GM21515 (cell line): Measurements from ENCODE around the gene FAM81A.
"Not testable (repeated sequence)": the region's sequence is repeated elsewhere in the genome, so short reads cannot be mapped to it uniquely, and the experiment has no call there.

ENCODE experiments used
- ATAC-seq: cut with Tn5 transposase; IDR thresholded peaks from one replicate; pipeline ENCODE4 v1.9.1; 2021; ENCODE audit not compliant: unreplicated experiment

The FAM81A gene

DNA sequence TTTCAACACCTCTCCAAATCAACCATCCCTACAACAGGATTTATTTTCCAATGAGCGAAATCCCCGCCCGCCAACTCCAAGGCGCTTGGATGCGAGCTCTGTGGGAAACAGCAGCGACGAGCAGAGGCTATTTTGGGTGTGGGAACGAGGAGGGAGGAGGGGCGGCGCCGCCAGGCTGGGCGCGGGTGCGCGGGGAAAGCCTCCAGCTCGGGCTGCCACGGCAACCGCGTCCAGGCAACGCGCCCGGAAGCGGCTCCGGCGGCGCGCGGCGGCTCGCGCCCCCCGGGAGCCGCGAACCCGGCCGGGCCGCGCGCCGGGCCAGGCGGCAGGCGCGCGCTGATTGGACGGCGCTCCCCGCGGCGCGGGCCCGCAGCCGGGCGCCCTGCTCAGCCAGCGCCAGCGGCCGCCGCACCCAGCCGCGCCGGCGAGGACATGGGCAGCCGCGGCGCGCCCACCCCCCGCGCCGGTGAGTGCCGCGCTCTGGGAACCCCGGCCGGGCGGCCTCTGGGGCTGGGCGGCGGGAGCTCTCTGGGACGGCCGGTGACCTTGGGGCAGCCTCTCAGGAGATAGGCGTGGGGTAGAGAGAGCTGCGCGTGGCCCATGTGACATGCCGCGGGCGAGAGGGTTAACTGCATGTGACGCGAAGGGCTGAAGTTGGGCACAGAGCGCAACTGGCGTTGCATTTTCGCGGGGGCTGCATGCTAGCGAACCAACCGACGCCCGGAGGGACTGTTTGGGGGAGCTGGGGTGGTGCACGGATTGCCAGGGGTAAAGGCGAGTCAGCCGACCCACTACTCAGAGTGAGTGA is at the start of gene FAM81A:
FAM81A (plus strand) TSS at position 370 of the 808 bp plus-strand sequence. CDS start 20,441 bp downstream, outside the sequence.
- ATAC-seq, result peak; percentile 68

DNA sequence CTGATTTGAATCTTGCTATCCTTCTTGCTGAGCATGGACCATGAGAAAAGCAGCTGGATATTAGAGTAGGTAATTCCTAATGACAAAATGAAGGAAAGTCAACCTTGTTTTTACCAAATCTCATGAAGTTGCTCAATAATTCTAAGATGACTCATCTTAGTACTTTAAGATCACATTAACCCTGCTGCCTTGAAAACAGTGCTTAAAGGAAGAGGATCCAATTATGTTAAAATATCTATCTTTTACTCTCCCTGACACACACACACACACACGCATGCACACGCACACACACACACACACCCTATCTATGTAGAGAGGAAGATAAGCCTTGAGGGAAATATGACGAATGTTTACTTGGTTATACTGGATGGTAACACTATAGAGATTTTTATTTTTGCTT is 49.3 kb upstream of the FAM81A start:
- no peak for ATAC-seq

DNA sequence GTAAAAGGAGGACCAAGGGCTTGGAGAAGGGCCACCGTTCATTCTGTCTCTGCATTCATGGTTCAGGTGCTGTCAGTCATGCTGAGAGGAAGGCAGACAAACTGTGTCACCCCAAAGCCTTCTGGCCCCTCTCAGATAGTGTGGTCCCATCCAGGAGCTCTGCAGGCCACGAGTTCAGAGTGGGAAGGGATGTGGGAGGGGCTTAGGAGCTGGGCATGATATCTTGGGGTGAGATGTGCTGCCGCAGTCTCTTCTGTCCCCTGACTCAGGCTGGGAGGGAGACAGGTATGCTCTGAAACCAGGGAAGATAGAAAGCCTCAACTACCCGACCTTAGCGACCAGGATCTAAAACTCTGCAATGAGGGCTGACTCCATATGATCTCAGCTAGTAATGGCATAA is 45.7 kb upstream of the FAM81A start:
- no peak for ATAC-seq

DNA sequence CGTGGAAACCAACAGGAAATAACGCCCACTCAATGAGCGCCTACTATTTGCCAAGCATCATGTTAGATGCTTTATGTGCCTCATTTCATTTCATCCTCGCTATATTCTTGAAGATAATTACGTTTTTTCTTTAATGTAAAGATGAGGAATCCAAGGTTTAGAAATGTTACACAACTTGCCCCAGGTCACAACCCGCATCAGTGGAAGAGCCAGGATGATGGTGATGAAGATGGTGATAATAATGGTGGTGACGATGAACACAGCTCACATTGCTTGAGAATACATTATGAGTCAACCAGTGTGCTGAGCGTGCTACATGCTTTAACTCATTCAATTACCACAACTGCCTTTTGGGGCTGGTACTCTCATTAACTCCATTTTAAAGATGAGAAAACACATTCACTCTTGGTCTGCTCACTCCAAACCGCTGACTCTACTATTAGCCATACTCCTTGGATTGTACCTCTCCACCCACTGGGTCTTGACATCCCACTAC is 43.8 kb upstream of the FAM81A start:
- ATAC-seq, result no peak

DNA sequence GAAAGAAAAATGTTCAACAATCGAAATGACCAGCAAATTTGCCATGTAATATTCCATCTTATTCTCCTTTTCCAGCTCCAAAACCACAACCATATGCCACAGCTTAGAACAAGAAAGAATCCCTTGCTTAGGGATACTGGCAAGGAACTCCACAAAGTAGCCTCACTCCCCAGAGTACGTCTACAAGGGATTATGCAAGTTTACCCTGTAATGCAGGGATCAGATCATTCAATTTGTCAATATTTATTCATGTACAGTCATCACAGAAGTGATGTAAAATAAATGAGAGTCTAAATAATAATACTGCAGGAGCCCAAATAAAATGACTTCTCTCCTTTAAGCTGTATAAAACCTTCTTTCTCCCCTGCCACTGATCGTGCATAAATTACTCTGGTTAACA is 41.8 kb upstream of the FAM81A start:
- no peak for ATAC-seq

DNA sequence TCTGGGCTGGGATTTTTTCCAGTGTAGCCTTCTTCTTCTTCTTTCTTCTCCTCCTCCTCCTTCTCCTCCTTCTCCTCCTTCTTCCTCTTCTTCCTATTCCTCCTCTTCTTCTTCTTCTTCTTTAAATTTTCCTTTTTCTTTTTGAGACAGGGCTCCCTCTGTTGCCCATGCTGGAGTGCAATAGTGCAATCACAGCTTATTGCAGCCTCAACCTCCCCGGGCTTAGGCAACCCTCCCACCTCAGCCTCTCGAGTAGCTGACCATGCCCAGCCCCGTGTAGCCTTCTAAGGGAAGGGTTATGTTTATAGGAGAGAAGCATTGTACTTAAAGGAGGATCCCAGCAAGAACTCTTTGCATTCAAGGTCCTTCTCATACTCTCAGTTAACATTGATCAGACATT is 41.3 kb upstream of the FAM81A start:
- no peak for ATAC-seq

DNA sequence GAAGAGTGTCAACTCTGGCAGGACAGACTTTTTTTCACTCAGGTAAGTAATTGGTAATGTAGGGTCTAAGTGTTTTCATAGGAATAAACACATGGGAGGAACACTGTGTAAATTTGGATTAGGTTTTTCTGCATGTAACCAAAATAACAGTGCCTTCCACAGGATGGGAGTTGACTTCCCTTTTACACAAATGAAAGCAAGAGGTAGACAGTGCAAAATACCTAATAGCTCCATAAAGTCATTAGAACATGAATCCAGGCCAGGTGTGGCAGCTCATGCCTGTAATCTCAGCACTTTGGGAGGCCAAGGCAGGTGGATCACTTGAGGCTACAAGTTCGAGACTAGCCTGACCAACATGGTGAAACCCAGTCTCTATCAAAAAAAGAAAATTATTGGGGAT is 39.8 kb upstream of the FAM81A start:
- ATAC-seq, result no peak

DNA sequence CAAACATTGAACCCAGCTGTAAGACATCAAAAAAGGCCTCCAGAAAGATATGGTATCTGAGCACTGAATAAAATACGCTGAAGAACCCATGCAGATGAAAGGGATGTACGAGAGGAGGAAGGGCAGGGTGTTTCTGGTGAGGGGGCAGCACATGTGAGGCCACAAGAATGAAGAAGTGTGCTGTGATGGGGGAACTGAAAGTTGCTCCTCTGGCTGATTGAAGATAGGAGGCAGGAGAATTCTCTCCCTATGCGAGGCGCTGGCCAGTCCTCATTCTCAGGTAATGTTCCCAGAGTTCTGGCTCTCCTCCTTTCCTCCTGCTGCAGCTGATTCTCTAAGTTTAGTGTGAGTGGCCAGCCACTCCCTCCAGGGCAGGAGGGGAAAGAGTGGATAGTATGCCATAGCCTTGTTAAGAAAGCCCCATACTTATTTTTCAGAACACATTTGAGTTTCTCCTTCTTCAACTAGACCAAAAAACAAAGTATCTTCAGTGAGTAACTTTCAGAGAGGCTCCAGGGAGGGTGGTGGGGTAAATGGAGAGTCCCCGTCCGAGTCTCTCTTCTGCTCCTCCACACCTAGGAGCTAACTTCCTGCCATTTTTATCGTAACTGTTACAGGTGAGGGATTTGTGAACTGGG is 38.4 kb upstream of the FAM81A start:
- peak; percentile 82 for ATAC-seq

DNA sequence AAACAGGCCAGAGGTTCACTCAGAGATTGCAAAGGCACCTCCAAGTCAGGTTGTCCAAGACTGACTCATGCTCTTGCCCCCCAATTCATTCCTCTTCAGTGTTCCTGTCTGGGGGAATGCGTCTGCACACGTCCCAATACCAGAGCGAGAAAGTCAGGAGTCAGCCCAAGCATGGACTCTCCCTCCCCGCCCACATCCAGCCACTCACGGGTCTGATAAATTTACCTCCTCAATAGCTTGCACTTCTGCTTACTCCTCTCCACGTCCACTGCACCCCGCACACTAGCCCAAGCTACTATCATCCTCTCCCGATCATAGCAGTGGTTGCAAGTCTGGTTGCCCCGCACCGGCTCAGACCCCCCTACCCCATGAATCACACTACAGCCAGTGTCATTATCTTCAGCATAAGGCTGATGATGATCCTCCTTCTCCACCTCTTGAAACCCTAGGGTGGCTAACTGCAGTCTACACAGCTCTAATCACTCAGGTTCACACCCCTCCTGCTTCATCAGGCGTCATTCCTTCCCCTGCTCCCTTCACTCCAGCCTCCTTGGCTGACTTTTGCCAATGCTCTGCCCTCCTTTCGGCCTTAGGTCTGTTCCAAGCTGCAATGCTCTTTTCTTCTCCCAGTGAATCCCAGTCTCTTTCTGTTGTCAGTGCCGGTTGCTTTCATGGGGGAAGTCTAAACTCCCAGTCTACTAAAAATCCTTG is 37.7 kb upstream of the FAM81A start:
- no peak for ATAC-seq

DNA sequence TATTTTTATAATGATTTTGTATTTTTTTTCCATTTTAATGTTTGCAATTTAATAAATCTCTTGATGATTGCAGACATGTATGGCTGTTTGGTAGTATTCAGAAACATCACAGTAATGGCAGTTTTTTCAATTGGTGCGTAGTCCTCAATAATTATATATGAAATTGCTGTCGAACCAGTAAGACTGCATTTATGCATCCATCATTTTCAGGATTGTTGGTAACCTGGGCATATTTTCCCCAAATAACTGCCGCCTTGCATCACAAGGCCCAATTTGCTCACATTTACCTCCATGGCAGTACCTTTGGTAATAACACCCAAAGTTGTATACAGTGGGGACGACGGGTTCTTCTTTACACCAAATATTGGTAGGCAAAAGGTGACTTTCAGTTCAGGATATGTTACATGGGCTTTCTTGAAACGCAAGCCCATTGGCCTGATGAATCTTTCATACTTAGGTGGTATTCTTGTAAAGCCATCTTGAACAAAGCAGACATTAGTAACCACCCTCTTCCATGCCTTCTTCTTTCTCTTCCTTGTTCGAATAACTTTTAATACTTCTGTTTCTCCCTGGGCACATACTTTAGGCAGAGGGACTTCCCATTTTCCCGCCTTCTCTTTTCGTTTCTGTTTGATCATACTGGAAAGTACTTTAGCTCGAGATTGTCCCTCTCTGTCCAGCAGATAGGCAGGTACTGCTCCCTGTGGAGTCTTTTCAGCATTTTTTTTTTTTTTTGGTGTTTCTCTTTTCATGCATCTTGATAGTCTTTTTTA is 36.7 kb upstream of the FAM81A start:
- not testable (repeated sequence) for ATAC-seq

DNA sequence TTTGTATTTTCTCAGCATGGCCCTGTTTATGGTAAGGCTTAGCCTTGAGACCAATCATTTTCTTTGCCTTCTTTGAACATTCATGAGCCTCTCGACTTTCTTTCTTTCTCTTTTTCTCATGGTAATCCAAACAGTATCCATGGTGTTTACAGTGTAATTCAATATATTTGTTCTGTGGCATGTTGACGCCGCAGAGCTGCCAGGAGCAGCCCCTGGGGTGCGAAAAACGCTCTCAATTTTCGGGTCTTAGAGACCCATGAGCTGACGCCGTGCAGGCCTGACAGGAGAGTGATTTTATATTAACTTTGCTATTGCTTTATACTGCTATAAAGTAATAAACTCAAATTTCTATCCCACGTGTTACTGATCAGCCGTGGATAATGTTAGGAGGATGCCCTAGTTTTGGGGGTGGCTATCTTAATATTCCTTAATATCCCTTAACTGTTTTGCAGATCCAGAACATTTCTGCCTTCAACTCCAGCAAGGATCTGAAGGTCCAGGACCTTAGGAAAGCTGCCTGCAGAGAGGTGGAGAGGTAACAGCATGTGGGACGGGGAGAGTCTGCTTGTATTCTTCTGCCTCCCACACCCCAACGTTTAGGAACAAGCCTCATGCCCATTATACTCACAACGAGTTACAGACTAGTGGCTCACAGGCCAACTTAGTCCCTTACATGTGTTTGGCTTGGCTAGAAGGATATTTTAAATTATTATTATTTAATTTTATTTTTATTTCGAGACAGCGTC is 36.0 kb upstream of the FAM81A start:
- no peak for ATAC-seq

DNA sequence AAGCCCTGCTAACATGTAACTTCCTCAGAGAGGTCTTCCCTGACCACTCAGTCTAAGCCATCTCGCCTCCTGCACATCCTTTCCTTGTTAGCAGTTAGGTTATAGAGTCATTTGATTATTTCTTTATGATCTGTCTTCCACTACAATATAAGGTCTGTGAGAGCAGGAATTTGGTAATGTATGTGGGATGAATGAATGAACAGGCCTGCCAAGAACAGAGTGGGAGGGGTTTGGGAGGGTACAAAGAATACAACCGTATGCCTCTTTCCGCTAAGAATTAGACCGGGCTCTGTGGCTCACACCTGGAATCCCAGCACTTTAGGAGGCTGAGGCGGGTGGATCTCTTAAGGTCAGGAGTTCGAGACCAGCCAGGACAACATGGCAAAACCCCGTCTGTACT is 32.9 kb upstream of the FAM81A start:
- no peak for ATAC-seq

DNA sequence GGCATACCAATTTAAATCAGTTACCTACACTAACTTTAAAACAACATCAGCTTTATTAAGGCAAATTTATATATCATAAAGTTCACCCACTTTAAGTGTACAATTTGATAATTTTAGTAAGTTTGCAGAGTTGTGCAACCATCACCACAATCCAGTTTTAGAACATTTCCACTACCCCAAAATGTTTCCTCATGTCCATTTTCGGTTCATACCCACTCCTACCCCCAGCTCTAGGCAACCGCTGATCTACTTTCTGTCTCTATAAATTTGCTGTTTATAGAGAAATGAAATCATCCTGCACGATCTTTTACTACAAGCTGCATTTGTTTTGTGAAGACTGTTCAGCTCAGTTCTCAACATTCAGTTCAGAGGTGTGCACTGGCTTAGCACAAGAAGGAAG is 31.5 kb upstream of the FAM81A start:
- ATAC-seq, result no peak

DNA sequence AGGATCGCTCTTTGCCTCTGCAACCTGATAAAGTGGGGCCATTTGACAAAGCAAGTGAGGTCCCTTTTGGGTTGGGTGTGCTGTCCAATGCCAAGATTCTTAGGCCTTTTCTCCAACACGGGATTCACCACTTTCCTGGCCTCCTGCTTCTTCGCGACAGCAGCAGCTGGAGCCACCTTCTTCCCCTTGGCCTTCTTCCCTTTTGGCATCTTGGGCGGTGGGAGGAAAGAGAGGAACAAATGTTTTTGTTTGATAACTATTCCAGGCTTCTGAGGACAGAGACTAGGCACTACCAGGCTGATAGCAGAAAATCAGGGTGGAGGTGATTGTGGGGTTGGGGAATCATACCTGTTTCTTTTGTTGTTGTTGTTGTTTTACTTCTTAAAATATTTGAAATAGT is 30.0 kb upstream of the FAM81A start:
- no peak for ATAC-seq

DNA sequence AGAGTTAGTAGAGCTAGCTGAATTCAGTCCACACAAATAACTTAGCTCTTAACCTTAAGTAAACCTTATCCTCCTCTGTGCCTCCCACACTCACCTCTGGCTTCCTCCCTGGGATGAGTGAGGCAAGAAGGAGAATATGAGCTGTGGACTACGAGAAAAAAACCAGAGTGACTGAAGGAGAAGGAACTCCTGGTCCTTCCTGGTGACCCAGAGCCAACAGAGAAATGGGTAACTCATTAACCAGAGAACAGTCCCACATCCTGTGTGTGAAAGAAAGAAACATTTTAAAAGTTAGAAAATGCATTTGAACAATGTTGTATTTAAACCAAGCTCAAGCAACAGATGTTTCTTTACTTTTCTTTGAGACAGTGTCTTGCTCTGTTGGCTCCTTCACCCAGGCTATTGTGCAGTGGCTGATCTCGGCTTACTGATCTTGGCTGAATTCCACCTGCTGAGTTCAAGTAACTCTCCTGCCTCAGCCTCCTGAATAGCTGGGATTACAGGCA is 27.5 kb upstream of the FAM81A start:
- no peak for ATAC-seq

DNA sequence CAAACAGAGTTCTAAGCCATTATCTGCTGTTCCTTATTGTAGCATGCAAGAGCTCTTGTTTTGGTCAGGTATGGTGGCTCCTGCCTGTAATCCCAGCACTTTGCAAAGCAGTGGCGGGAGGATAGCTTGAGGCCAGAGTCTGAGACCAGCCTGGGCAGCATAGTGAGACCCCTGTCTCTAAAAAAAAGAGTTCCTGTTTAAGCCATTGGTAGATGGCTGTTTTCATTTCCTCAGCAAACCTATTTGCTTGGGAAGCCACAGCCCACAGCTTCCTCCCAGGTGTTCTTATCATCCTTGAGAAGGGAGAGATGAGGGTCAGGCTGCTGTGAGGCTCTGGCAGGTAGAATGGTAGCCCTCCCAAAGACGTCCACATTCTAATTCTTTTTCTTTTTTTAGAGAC is 24.4 kb upstream of the FAM81A start:
- no peak for ATAC-seq

DNA sequence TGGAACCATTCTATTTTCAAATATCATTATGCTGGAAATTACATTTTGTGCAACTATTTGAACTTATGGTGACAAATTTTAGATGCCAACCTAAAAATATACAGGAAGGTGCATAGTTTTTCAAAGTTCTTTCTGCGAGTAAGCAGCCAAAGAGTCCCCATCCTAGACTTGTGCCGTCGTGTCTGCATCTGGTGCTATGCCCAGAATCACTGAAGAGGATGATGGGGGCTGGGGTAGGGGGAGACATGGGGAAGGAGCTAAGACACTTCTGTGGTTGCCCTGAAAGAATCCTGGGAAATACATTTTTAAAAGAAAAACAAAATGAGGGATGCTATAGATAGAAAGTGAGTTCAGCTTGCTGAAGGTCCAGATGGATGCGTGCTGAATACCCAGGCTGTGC is 21.2 kb upstream of the FAM81A start:
- no peak for ATAC-seq

DNA sequence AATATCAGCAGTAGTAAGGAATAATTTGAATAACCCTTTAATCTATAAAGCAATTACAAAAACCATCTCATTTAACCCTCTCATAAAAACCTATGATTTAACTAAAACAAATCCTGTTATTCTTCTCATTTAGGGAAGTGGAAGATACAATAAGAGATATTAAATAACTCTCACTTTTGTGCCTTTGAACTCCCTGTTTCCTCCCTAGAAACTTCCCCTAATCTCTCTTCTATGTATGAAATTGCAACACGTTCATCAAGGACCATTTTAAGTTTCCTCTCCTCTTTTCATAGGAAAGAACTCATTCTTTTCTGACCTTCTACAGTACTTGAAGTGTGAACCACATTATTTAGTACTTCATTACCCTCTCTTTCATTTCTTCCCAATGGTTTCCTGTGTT is 18.8 kb upstream of the FAM81A start:
- ATAC-seq, result no peak

DNA sequence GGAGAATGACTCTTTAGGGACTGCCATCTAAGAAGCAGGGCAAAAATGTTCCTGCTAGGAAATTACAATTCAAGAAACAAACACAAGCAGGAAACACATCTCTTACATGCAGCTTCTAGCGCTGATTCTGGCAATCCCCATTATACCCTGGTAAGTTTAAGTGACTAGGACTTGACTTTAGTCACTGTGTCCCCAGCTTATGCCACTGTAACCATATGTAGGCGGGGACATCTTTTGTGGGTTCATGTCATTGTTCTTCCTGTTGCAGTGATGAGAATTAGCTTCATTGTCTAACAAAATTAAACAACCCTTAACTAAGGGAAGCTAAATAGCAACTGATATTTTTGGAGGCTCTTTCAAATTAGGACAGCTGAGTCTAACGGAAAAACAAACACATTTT is 17.9 kb upstream of the FAM81A start:
- no peak for ATAC-seq

DNA sequence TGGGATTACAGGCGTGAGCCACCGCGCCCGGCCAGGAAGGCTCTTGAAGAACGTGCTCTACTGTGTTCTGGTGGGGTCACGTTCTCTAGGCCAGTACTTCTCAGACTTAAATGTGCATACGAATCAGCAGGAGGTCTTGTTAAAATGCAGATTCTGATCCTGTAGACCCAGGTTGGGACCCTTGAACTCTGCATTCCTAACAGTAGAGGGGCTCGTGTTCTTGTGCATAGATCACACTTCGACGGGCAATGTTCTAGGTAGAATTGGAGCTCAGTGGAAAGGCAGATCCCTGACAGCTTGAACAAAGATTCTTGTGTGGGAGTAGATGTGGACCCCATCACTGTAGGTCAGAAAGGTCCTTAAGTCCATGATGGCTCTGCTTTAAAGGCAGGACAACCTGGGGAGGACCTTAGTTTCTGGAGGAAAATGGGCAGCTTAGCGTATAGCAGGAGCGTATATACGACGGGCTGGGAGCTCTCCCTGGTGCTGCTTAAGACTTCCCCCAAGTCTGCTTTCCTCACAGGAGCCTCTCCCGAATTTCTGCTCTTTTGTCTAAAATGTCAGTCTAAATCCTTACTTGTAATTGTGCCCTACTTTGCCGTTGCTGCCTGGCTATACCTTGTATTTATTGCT is 16.9 kb upstream of the FAM81A start:
- ATAC-seq, result no peak
